Lung (tissue), 12 donors: Measurements from ENCODE around the gene EMX1. TPM values are rescaled to one million over a fixed set of nuclear protein-coding genes. Genes with fewer than 3 reads are reported as not detected.

ENCODE experiments used
- ATAC-seq: fragments of 200-7000 bp; cut with Tn5 transposase; one replicate; pipeline ENCODE4 v1.9.1; 2020; ENCODE audit warnings: moderate number of reproducible peaks; ENCODE audit not compliant: insufficient read depth, low FRiP score
- DNase-seq, 3 donors: peaks; one replicate each; pipeline ENCODE4 v3.0.0-alpha.2; 2013 to 2017
- H3K27ac ChIP-seq, 2 donors: one replicate each; pipeline ENCODE4 v1.5.1; 2013; ENCODE audit warnings: mild to moderate bottlenecking in 2 of 2, moderate library complexity in 2 of 2, control low read depth in 1 of 2, inconsistent platforms in 1 of 2, low read depth in 1 of 2, low read length in 1 of 2
- H3K27me3 ChIP-seq, 3 donors: one replicate each; pipeline ENCODE4 v1.5.1; 2013; ENCODE audit warnings: low read length in 2 of 3; ENCODE audit not compliant: control insufficient read depth in 3 of 3, insufficient read depth in 3 of 3
- H3K36me3 ChIP-seq, 4 donors: one replicate each; pipeline ENCODE4 v1.5.1; 2013; ENCODE audit warnings: low read length in 4 of 4, mild to moderate bottlenecking in 1 of 4, moderate library complexity in 1 of 4; ENCODE audit not compliant: control insufficient read depth in 4 of 4, insufficient read depth in 4 of 4
- H3K4me1 ChIP-seq, 5 donors: one replicate each; pipeline ENCODE4 v1.5.1; 2013; ENCODE audit warnings: low read length in 5 of 5, mild to moderate bottlenecking in 2 of 5, moderate library complexity in 1 of 5; ENCODE audit not compliant: control insufficient read depth in 5 of 5, insufficient read depth in 5 of 5
- H3K4me3 ChIP-seq: one replicate; pipeline ENCODE4 v1.5.1; 2013; ENCODE audit warnings: mild to moderate bottlenecking, control low read depth, moderate library complexity
- H3K9ac ChIP-seq, 2 donors: one replicate each; pipeline ENCODE4 v1.5.1; 2013; ENCODE audit warnings: low read length in 2 of 2, control low read depth in 1 of 2; ENCODE audit not compliant: insufficient read depth in 1 of 2
- H3K9me3 ChIP-seq, 4 donors: one replicate each; pipeline ENCODE4 v1.5.1; 2013; ENCODE audit warnings: low read length in 3 of 4, mild to moderate bottlenecking in 1 of 4, moderate library complexity in 1 of 4; ENCODE audit not compliant: control insufficient read depth in 4 of 4, insufficient read depth in 3 of 4
- CTCF ChIP-seq: IDR thresholded peaks from 2 replicates; pipeline ENCODE4 v1.5.1; 2012; ENCODE audit warnings: mild to moderate bottlenecking; ENCODE audit errors: control extremely low read depth, extremely low read depth
- WGBS, 2 donors: extraction: QIAGEN DNeasy Blood & Tissue Kit; methylation state at CpG; one replicate each; pipeline ENCODE4 v1.1.7; 2013; 5-methylcytosine and 5-hydroxymethylcytosine counted together
- polyA plus RNA-seq, 2 donors: library from polyadenylated mRNA; stranded (reverse); fragments of 200-250 nt; gene quantifications; one replicate each; pipeline ENCODE4 v1.2.1, GENCODE V29; 2013
- total RNA-seq, 2 donors: library from RNA; depleted of rRNA in 1 of 2; stranded (reverse); fragments of >200 nt in 1 of 2; gene quantifications; one replicate each; pipeline ENCODE4 v1.2.1, GENCODE V29; 2014 to 2021
- donor health status: control.
- donor health status: control.
- donor health status: Bipolar disorder and iron deficiency.
- donor health status: healthy.
- donor health status: DM: yes; HTN: yes; CAD: no.

EMX1 gene
- total and polyA plus RNA-seq, 4 donors = 0.02 to 0.12 TPM; not detected in 2

- H3K27ac ChIP-seq = peak overlapping the region; percentile 74 to 86
- no peaks in the 10 kb centered on the region for H3K9me3 ChIP-seq
- WGBS, 2 donors = 8 to 10% methylated on average over 21 of the region's 21 CpGs
- peak; percentile 52 for TF ChIP-seq CTCF
- peak; percentile 89 to 92 (median 90) for DNase-seq
- no peaks in the 10 kb centered on the region for H3K27me3 ChIP-seq
- peaks cover 0 to 9% (median 5%) of the 10 kb centered on the region in 5 donors for H3K4me1 ChIP-seq
- H3K4me3 ChIP-seq = peak overlapping the region; percentile 59
- ATAC-seq = peak; percentile 85
- peaks cover 0 to 16% (median 0%) of the 10 kb centered on the region in 4 donors for H3K36me3 ChIP-seq
- no peak overlapping the region for H3K9ac ChIP-seq
Observed at GRCh38 chr2:72887740-72888437, 29.4 kb upstream of the EMX1 start.

DNA sequence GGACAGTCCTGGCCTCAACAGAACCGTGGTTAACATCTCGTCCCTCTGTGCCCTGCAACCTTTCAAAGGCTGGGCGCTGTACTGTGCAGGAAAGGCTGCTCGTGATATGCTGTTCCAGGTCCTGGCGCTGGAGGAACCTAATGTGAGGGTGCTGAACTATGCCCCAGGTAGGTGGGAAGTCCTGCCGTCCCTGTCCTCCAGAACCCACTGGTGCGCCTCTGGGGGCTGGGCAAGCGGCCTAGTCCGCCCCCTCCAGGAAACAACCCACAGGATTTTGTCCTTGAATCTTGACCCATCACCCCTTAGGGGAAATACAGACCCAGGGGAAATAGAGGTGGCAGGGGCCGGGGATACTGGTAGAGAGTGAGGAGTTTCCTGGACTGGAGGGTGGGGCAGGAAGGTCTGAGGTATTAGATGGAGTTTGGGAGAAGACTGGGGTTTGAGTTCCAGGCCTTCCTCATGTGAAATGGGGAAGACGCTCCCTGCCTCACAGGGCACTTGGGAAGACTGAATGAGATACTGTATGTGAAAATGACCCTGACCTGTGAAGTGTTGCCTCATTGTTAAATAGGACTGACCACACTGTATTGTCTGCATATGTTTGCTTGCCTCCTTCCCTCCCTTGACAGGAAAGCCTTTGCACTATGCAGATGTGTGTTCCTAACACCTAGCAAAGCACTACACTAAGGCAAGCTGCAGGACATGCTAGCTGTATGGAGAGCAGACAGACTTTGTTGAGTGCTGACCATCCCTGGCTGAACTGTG, 28.7 kb upstream of the EMX1 start:
- peaks cover 0 to 16% (median 0%) of the 10 kb centered on the region in 4 donors for H3K36me3 ChIP-seq
- no peak for ATAC-seq
- TF ChIP-seq CTCF = no peak
- no peak overlapping the region for H3K27ac ChIP-seq
- no peak for DNase-seq
- no peaks in the 10 kb centered on the region for H3K9me3 ChIP-seq
- 86 to 92% methylated on average over 11 of the region's 11 CpGs for WGBS, 2 donors
- no peaks in the 10 kb centered on the region for H3K27me3 ChIP-seq
- peaks cover 0 to 9% (median 5%) of the 10 kb centered on the region in 5 donors for H3K4me1 ChIP-seq
- no peak overlapping the region for H3K9ac ChIP-seq
- no peak overlapping the region for H3K4me3 ChIP-seq

DNA sequence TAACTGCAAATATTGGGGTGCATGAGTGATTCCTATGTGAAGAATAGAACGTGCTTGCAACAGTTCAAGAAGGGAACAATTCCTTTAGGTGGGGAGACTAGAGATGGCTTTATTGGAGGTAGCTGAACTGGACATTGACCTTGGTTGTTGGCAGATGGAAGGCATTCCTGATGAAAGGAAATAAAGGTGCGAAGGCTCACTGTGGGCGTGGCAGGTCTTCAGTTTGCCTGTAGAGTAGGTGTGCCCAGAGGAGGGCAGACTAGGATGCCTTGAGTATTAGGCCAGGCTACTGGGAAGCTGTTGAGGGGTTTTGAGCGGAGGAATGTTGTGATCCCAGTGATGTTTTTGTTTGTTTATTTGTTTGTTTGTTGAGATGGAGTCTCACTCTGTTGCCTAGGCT, 27.3 kb upstream of the EMX1 start:
- Histone ChIP-seq H3K4me1 (peaks cover 0 to 9% (median 5%) of the 10 kb centered on the region in 5 donors), H3K27me3 (peaks cover 0 to 8% (median 7%) of the 10 kb centered on the region in 3 donors), H3K27ac (no peak overlapping the region), H3K9me3 (no peaks in the 10 kb centered on the region), H3K4me3 (no peak overlapping the region), H3K9ac (no peak overlapping the region), H3K36me3 (peaks cover 0 to 16% (median 0%) of the 10 kb centered on the region in 4 donors)
- no peak for TF ChIP-seq CTCF
- DNase-seq = no peak
- no peak for ATAC-seq
- 94 to 95% methylated on average over 4 of the region's 4 CpGs for WGBS, 2 donors
